ENCODE results near the gene CNIH3. TPM values are rescaled to one million over a fixed set of nuclear protein-coding genes. Genes with fewer than 3 reads are reported as not detected.

Gene CNIH3
- 3.8 and 7.6 TPM in 2 replicates for total RNA-seq

GRCh38 chr1:224615861-224616755, at the start of gene CNIH3:
Gene CNIH3, plus strand, starts transcription at chr1:224616317. Its CDS starts 858 bp downstream, at chr1:224617175.

Other genes starting within 250 kb of the CNIH3 start
- 29.2 and 58.6 TPM in 2 replicates for gene WDR26, start 181.5 kb upstream of the CNIH3 start, total RNA-seq

Data from epithelial cell of alveolus of lung (primary cell).